Mesendoderm (in vitro differentiated cells): ENCODE data around the gene POLR2J.
"Not testable (repeated sequence)": the region's sequence is repeated elsewhere in the genome, so short reads cannot be mapped to it uniquely, and the experiment has no call there.

Experiments used
- DNase-seq: peaks from one replicate; pipeline ENCODE4 v3.0.0; 2013
- H2AK5ac ChIP-seq: 2 replicates; pipeline ENCODE4 v1.6.1; 2013; ENCODE audit warnings: low read length, inconsistent platforms
- H2BK120ac ChIP-seq: 2 replicates; pipeline ENCODE4 v1.6.1; 2013; ENCODE audit warnings: low read depth, mild to moderate bottlenecking, low read length, moderate library complexity, mixed read lengths
- H2BK15ac ChIP-seq: replicated peaks from 2 replicates; pipeline ENCODE4 v1.6.1; 2013; ENCODE audit warnings: low read depth, mild to moderate bottlenecking, moderate library complexity
- H2BK5ac ChIP-seq: 2 replicates; pipeline ENCODE4 v1.6.1; 2013; ENCODE audit warnings: low read length, inconsistent platforms
- H3K18ac ChIP-seq: 2 replicates; pipeline ENCODE4 v1.6.1; 2013; ENCODE audit warnings: mild to moderate bottlenecking, low read length, mixed read lengths
- H3K23ac ChIP-seq: one replicate; pipeline ENCODE4 v1.6.1; 2013; ENCODE audit warnings: low read length
- H3K27ac ChIP-seq: 2 replicates; pipeline ENCODE4 v1.5.1; 2013; ENCODE audit warnings: low read depth, mild to moderate bottlenecking, inconsistent platforms, low read length, moderate library complexity
- H3K27me3 ChIP-seq: 2 replicates; pipeline ENCODE4 v1.6.1; 2013; ENCODE audit warnings: low read length, control low read depth, mild to moderate bottlenecking, inconsistent platforms; ENCODE audit not compliant: insufficient read depth, poor library complexity
- H3K36me3 ChIP-seq: 2 replicates; pipeline ENCODE4 v1.6.1; 2013; ENCODE audit warnings: low read length, inconsistent platforms; ENCODE audit not compliant: control insufficient read depth, insufficient read depth
- H3K4ac ChIP-seq: one replicate; pipeline ENCODE4 v1.6.1; 2013; ENCODE audit warnings: low read depth, mild to moderate bottlenecking, low read length, moderate library complexity
- H3K4me1 ChIP-seq: 2 replicates; pipeline ENCODE4 v1.6.1; 2013; ENCODE audit warnings: low read depth, low read length, inconsistent platforms; ENCODE audit not compliant: control insufficient read depth
- H3K4me2 ChIP-seq: 2 replicates; pipeline ENCODE4 v1.6.1; 2013; ENCODE audit warnings: low read length
- H3K4me3 ChIP-seq: 2 replicates; pipeline ENCODE4 v1.5.1; 2013; ENCODE audit warnings: mild to moderate bottlenecking, low read length
- H3K56ac ChIP-seq: one replicate; pipeline ENCODE4 v1.6.1; 2013; ENCODE audit warnings: low read length
- H3K79me1 ChIP-seq: 2 replicates; pipeline ENCODE4 v1.6.1; 2013; ENCODE audit warnings: low read length, inconsistent platforms
- H3K79me2 ChIP-seq: 2 replicates; pipeline ENCODE4 v1.6.1; 2013; ENCODE audit warnings: mild to moderate bottlenecking, low read length; ENCODE audit not compliant: control insufficient read depth, insufficient read depth
- H3K9ac ChIP-seq: 2 replicates; pipeline ENCODE4 v1.6.1; 2013; ENCODE audit warnings: low read length, inconsistent platforms
- H4K5ac ChIP-seq: one replicate; pipeline ENCODE4 v1.6.1; 2013; ENCODE audit warnings: low read length
- H4K8ac ChIP-seq: one replicate; pipeline ENCODE4 v1.6.1; 2013; ENCODE audit warnings: low read depth, mild to moderate bottlenecking, control low read depth, low read length, moderate library complexity
- WGBS: extraction: QIAGEN DNeasy Blood & Tissue Kit; methylation state at CpG from one replicate; pipeline ENCODE4 v1.1.7; 2013; ENCODE audit warnings: low lambda C conversion rate, missing lambda C conversion rate; ENCODE audit not compliant: insufficient coverage; ENCODE audit errors: extremely low coverage; 5-methylcytosine and 5-hydroxymethylcytosine counted together

POLR2J gene

GRCh38 chr7:102511860-102512522, 33.3 kb upstream of the POLR2J start:
- H4K8ac ChIP-seq, H3K18ac ChIP-seq, H2AK5ac ChIP-seq, H4K5ac ChIP-seq, H3K23ac ChIP-seq, H2BK120ac ChIP-seq, H2BK5ac ChIP-seq, DNase-seq, H3K4me1 ChIP-seq, H3K36me3 ChIP-seq, H3K79me2 ChIP-seq, H3K27me3 ChIP-seq, H3K4ac ChIP-seq, H3K4me3 ChIP-seq, H3K79me1 ChIP-seq, H2BK15ac ChIP-seq, H3K56ac ChIP-seq, H3K4me2 ChIP-seq, H3K9ac ChIP-seq, H3K27ac ChIP-seq: not testable (repeated sequence)
- WGBS, result no CpG with 5 or more reads among the region's 30 CpGs

DNA sequence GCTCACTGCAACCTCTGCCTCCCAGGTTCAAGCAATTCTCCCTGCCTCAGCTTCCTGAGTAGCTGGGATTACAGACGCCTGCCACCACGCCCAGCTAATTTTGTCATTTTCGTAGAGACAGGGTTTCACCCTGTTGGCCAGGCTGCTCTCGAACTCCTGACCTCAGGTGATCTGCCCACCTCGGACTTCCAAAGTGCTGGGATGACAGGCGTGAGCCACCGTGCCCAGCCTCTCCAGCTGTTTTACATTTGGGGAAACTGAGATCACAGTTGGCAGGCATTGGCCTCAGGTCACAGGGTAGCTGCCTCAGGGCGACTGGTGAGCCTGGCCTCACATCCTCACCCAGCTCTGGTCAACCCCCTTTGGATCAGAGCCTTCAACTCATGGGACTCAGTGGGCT, 31.9 kb upstream of the POLR2J start:
- H3K27ac ChIP-seq, H3K4ac ChIP-seq, H3K79me1 ChIP-seq, DNase-seq, H3K79me2 ChIP-seq, H3K4me3 ChIP-seq, H3K9ac ChIP-seq, H3K18ac ChIP-seq, H2BK5ac ChIP-seq, H3K4me1 ChIP-seq, H2BK120ac ChIP-seq, H3K36me3 ChIP-seq, H3K27me3 ChIP-seq, H4K8ac ChIP-seq, H3K56ac ChIP-seq, H3K23ac ChIP-seq, H3K4me2 ChIP-seq, H4K5ac ChIP-seq, H2BK15ac ChIP-seq, H2AK5ac ChIP-seq: not testable (repeated sequence)
- no CpG with 5 or more reads among the region's 8 CpGs for WGBS

GRCh38 chr7:102507410-102508088, 28.8 kb upstream of the POLR2J start:
- not testable (repeated sequence) for H2AK5ac ChIP-seq, H3K27ac ChIP-seq, H3K4me3 ChIP-seq, H3K4ac ChIP-seq, H3K4me2 ChIP-seq, H4K8ac ChIP-seq, H3K23ac ChIP-seq, H3K18ac ChIP-seq, H3K9ac ChIP-seq, H3K56ac ChIP-seq, H3K36me3 ChIP-seq, H2BK120ac ChIP-seq, H2BK15ac ChIP-seq, DNase-seq, H3K27me3 ChIP-seq, H3K79me1 ChIP-seq, H3K79me2 ChIP-seq, H3K4me1 ChIP-seq, H4K5ac ChIP-seq, H2BK5ac ChIP-seq
- no CpG with 5 or more reads among the region's 8 CpGs for WGBS

DNA sequence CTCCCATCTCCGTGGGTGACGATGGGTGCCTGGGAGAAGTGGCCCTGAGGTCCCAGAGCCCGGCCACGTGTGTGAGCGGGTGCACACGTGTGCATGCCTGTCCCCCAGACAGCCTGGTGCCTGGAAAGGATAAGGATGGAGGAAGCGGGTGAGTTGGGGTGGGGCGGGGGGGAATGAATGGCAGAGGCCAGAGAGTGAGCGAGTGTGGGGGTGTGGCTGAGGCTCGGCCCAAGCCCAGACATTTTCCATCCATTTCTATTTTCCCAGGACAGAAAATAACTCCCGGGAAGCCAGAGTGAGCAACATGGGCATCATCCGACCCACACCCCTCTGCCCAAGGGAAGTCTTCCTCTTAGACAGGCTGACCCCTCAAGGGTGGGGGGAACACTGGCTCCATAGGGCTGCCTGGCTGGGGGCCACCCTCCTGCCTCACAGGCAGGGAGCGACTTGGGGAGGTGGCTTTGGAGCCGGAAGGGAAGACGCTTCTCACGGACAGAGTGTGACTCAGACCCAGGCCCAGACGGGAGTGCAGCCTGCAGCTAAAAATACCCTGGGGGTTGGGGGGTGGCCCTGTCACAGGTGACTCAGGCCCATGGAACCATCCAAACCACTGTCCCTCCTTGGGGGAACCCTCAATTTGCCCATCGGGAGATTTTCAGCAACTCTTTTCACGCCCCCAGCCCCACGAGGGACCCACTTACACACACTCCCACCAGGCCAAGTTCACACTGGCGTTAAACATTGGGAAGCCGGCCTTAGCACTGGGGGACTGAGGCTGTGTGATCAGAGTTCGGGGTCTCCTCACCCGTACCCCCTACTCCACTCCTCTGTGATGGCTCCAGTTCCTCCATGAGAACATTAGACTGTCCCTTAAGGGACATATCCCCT, 26.8 kb upstream of the POLR2J start:
- not testable (repeated sequence) for H3K9ac ChIP-seq, H2BK120ac ChIP-seq, H2AK5ac ChIP-seq, H3K4me1 ChIP-seq, H3K18ac ChIP-seq, H3K56ac ChIP-seq, DNase-seq, H3K4me3 ChIP-seq, H3K36me3 ChIP-seq, H4K8ac ChIP-seq, H4K5ac ChIP-seq, H3K4ac ChIP-seq, H3K79me2 ChIP-seq, H3K4me2 ChIP-seq, H3K27ac ChIP-seq, H2BK15ac ChIP-seq, H3K79me1 ChIP-seq, H3K23ac ChIP-seq, H2BK5ac ChIP-seq, H3K27me3 ChIP-seq
- WGBS, result no CpG with 5 or more reads among the region's 24 CpGs

DNA sequence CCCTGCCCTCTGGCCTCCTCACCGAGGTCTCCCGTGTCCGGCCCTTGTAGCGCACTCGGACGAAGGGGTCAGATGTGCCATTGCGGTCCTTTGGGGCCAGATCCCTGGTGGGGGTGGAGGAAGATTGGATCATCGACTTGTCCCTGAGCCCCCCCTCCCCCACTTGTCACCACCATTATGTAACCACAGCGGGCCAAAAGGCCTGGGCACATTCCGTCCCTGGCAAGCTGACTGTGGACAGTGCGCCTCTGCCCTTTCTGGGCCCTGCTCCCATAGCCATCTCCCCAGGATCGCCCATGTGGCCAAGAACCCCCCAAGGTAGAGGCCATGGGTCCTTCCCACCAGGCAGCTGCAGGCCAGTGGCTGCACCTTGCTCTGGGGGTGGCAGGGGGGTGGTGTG, 24.4 kb upstream of the POLR2J start:
- not testable (repeated sequence) for H3K79me2 ChIP-seq, H2AK5ac ChIP-seq, H3K27me3 ChIP-seq, H3K79me1 ChIP-seq, H3K4me2 ChIP-seq, H2BK5ac ChIP-seq, H2BK120ac ChIP-seq, DNase-seq, H3K23ac ChIP-seq, H3K36me3 ChIP-seq, H4K5ac ChIP-seq, H3K4me3 ChIP-seq, H2BK15ac ChIP-seq, H3K18ac ChIP-seq, H3K56ac ChIP-seq, H3K27ac ChIP-seq, H3K4ac ChIP-seq, H4K8ac ChIP-seq, H3K9ac ChIP-seq, H3K4me1 ChIP-seq
- WGBS, result no CpG with 5 or more reads among the region's 12 CpGs
